ENCODE results near the gene TRIM61. TPM values are rescaled to one million over a fixed set of nuclear protein-coding genes. Genes with fewer than 3 reads are reported as not detected.
"Not testable (repeated sequence)": the region's sequence is repeated elsewhere in the genome, so short reads cannot be mapped to it uniquely, and the experiment has no call there.

The TRIM61 gene
- total RNA-seq, 1 donor from 2014 or later = 2.1 TPM

- TF ChIP-seq CTCF (conservative IDR thresholded peaks at IDR 0.05) = no peak
- Mint-ChIP-seq H3K4me1 (ENCODE audit: unreplicated experiment) (peaks cover 17% of the 10 kb centered on the region), H3K27ac (no peak overlapping the region), H3K27me3 (no peaks in the 10 kb centered on the region), H3K9me3 (peaks cover 4% of the 10 kb centered on the region), H3K4me3 (no peak overlapping the region), H3K36me3 (peaks cover 4% of the 10 kb centered on the region)
- no peak for DNase-seq (ENCODE audit: extremely low spot score, unreplicated experiment)
Measured at GRCh38 chr4:164959896-164960295, 17.6 kb downstream of the TRIM61 start.

DNA sequence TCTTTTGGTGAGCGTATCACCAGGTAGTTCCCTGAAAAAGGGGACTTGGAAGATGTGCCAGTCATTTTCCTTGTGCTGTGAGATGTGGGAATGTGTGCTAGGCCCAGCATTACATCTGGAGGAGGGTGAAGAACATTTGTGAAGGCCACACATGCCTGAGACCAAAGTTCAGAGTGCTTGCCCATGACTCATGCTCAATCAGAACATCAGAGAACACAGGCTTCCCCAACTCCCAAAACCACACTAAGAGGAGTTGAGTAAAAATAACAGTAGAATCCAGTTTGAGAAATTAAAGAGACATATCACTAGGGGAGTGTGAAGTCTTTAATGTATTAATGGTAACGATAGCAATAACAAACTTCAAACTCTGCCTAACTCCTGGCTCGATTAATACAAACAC is 18.0 kb downstream of the TRIM61 start:
- not testable (repeated sequence) for H3K27me3 Mint-ChIP-seq, H3K4me3 Mint-ChIP-seq

GRCh38 chr4:164956766-164957643 is 20.5 kb downstream of the TRIM61 start:
- no peak for TF ChIP-seq CTCF (conservative IDR thresholded peaks at IDR 0.05)
- Mint-ChIP-seq H3K27ac (peak overlapping the region; percentile 85), H3K4me1 (ENCODE audit: unreplicated experiment) (peaks cover 17% of the 10 kb centered on the region), H3K36me3 (peaks cover 4% of the 10 kb centered on the region), H3K9me3 (peaks cover 4% of the 10 kb centered on the region), H3K27me3 (no peaks in the 10 kb centered on the region), H3K4me3 (peak overlapping the region; percentile 98)
- DNase-seq (ENCODE audit: extremely low spot score, unreplicated experiment) = peak; percentile 84

More for the DNA sequence above, 18.0 kb downstream of the TRIM61 start:
- not testable (repeated sequence) for H3K36me3 Mint-ChIP-seq; DNase-seq (ENCODE audit: extremely low spot score, unreplicated experiment); H3K27ac Mint-ChIP-seq; H3K9me3 Mint-ChIP-seq
- H3K4me1 Mint-ChIP-seq (ENCODE audit: unreplicated experiment) = peaks cover 17% of the 10 kb centered on the region

DNA sequence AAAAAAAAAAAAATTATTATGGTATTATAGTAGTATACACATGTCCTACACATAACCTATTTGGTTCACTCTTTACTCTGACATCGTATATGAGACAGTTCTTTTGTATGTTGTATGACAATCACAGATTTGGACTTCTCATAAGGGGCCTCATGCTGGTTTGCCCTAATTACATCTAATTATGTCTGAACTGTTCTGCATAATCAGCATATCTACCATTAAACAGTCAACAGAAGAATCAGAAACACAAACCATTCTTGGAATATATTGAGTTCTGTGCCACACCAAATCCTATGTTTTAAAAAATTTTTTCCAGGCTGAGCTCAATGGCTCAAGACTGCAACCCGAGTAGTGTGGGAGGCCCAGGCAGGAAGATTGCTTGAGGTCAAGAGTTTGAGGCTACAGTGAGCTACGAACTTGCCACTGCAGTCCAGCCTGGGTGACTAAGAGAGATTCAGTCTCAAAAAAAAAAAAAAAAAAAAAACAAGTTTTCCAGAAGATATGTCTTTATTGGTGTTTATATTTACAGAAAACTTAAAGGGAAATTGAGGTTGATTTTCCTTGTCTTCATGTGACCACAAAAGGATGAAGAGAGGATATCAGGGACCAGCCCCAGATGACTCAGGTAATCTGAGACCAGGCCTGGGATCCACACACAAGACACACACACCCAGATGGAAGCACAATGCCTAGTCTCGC is 22.2 kb downstream of the TRIM61 start:
- DNase-seq (ENCODE audit: extremely low spot score, unreplicated experiment) = no peak
- Mint-ChIP-seq H3K4me1 (ENCODE audit: unreplicated experiment) (peaks cover 17% of the 10 kb centered on the region), H3K36me3 (peaks cover 4% of the 10 kb centered on the region), H3K4me3 (peak overlapping the region; percentile 81), H3K27ac (peak overlapping the region; percentile 77), H3K9me3 (peaks cover 4% of the 10 kb centered on the region), H3K27me3 (peaks cover 8% of the 10 kb centered on the region)
- no peak for TF ChIP-seq CTCF (conservative IDR thresholded peaks at IDR 0.05)

DNA sequence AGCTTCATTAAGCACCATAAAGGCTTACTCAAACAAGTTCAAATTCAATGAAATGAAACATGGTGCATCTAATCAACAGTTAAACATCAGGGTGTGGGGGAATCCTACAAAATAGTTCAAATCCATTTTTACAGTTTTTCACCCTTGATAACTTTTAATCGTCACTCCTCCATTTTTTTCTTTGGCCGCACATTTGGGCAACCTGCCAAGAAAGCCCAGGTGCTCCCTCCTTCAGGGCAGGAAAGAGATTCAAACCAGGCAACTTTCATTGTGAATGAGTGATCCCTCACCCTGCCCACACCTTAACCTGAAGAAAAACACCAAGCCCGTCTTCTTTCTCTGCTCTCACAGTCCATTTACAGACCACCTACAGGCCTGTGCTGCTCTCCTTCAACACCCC is 24.9 kb downstream of the TRIM61 start:
- Mint-ChIP-seq H3K4me3 (no peak overlapping the region), H3K27me3 (peaks cover 25% of the 10 kb centered on the region), H3K4me1 (ENCODE audit: unreplicated experiment) (peaks cover 10% of the 10 kb centered on the region), H3K9me3 (peaks cover 4% of the 10 kb centered on the region), H3K36me3 (peaks cover 4% of the 10 kb centered on the region), H3K27ac (no peak overlapping the region)
- no peak for TF ChIP-seq CTCF (conservative IDR thresholded peaks at IDR 0.05)
- no peak for DNase-seq (ENCODE audit: extremely low spot score, unreplicated experiment)

All from type B pancreatic cell (in vitro differentiated cells).